ENCODE results near the gene KIAA0825. TPM values are rescaled to one million over a fixed set of nuclear protein-coding genes. Genes with fewer than 3 reads are reported as not detected.

The KIAA0825 gene
- total RNA-seq, 1 experiment from 2014 or later = 1.3 TPM

DNA sequence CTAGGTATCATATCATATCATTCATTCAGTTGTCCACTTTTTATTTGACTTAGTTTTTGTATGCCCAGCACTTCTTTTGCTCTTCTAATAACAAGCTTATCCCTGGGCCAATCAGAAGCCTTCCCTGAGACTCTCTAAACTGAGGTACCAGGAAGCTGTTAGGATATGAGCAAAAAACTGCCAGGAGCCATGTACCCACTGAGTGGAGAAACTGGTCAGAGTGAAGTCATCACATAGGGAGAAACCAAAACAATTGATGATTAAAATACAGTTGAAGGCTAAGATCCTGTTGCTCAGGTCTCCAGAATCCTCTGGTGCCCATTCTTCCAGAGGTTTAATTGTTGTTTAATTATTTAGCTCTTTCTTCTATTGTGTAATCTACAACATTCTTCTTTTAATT, 120.2 kb downstream of the KIAA0825 start (continued):
- no peak for TF ChIP-seq HMGXB4 (CRISPR knock-in tag; IDR thresholded peaks at IDR 0.05)
- TF ChIP-seq SMAD3 (CRISPR knock-in tag; IDR thresholded peaks at IDR 0.05; ENCODE audit: borderline replicate concordance) = no peak
- no peak for TF ChIP-seq OVOL2 (CRISPR knock-in tag; IDR thresholded peaks at IDR 0.05; ENCODE audit: borderline replicate concordance)
- TF ChIP-seq ATF1 (CRISPR knock-in tag; IDR thresholded peaks at IDR 0.05) = no peak
- TF ChIP-seq, protein P1, sequence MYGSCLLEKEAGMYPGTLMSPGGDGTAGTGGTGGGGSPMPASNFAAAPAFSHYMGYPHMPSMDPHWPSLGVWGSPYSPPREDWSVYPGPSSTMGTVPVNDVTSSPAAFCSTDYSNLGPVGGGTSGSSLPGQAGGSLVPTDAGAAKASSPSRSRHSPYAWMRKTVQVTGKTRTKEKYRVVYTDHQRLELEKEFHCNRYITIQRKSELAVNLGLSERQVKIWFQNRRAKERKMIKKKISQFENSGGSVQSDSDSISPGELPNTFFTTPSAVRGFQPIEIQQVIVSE (CRISPR knock-in tag; IDR thresholded peaks at IDR 0.05; ENCODE audit: borderline replicate concordance) = no peak

DNA sequence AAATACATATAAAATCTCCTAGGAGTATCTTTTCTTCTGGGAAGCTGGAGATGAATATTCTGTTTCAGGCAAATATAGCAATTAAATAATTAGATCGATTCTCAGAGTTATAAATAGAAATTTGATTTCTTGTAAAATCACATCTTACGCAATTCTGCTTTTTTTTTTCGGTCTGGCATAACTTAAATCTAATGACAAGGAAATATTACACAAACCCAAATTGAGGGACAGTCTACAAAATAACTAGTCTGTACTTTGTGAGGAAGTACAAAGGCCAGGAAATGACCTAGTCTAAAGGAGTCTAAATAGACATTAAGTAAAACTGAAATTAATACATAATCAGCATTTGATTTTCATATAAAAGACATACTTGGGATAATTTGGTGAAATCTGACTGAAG, 133.3 kb downstream of the KIAA0825 start:
- TF ChIP-seq NR2C2 (CRISPR knock-in tag; IDR thresholded peaks at IDR 0.05) (no peak), ZNF396 (CRISPR knock-in tag; IDR thresholded peaks at IDR 0.05; ENCODE audit: borderline replicate concordance) (no peak), NFE2L1 (CRISPR knock-in tag; IDR thresholded peaks at IDR 0.05) (no peak), JAZF1 (CRISPR knock-in tag; IDR thresholded peaks at IDR 0.05) (no peak), AFF4 (CRISPR knock-in tag; IDR thresholded peaks at IDR 0.05; ENCODE audit: borderline replicate concordance) (no peak), SMAD3 (CRISPR knock-in tag; IDR thresholded peaks at IDR 0.05; ENCODE audit: borderline replicate concordance) (no peak), OVOL2 (CRISPR knock-in tag; IDR thresholded peaks at IDR 0.05; ENCODE audit: borderline replicate concordance) (no peak), TEAD1 (CRISPR knock-in tag; IDR thresholded peaks at IDR 0.05) (no peak), ZNF512 (CRISPR knock-in tag; IDR thresholded peaks at IDR 0.05; ENCODE audit: borderline replicate concordance) (no peak), GRHL2 (CRISPR knock-in tag; IDR thresholded peaks at IDR 0.05; ENCODE audit: insufficient replicate concordance, severe bottlenecking) (no peak)
- POLR2A ChIA-PET = no interaction called here
- Mint-ChIP-seq H3K9me3 (no peaks in the 10 kb centered on the region), H3K4me1 (no peaks in the 10 kb centered on the region), H3K4me3 (no peak overlapping the region), H3K36me3 (no peaks in the 10 kb centered on the region), H3K27me3 (ENCODE audit: low read depth) (no peaks in the 10 kb centered on the region), H3K27ac (no peak overlapping the region)
- CTCF ChIA-PET = no interaction called here
- ATAC-seq (no peak), DNase-seq (ENCODE audit: low spot score) (no peak)

GRCh38 chr5:94481059-94481458, 137.3 kb downstream of the KIAA0825 start:
- Mint-ChIP-seq H3K4me1 (no peaks in the 10 kb centered on the region), H3K27ac (no peak overlapping the region), H3K27me3 (ENCODE audit: low read depth) (no peaks in the 10 kb centered on the region), H3K4me3 (no peak overlapping the region), H3K36me3 (no peaks in the 10 kb centered on the region), H3K9me3 (no peaks in the 10 kb centered on the region)
- ATAC-seq (no peak), DNase-seq (ENCODE audit: low spot score) (no peak)
- ChIA-PET CTCF (no interaction called here), POLR2A (no interaction called here)
- no peak for TF ChIP-seq ZNF512 (CRISPR knock-in tag; IDR thresholded peaks at IDR 0.05; ENCODE audit: borderline replicate concordance)
- TF ChIP-seq CBFB (CRISPR knock-in tag; IDR thresholded peaks at IDR 0.05; ENCODE audit: low read depth) = no peak
- no peak for TF ChIP-seq ESRRA (CRISPR knock-in tag; IDR thresholded peaks at IDR 0.05; ENCODE audit: borderline replicate concordance)
- no peak for TF ChIP-seq USF1 (CRISPR knock-in tag; IDR thresholded peaks at IDR 0.05)
- TF ChIP-seq ARID4B (CRISPR knock-in tag; IDR thresholded peaks at IDR 0.05; ENCODE audit: borderline replicate concordance) = no peak
